Activated B cell treated with CpG ODN at 0.5 μM for 24 hours (primary cell): ENCODE data around the gene ITGA7. TPM values are rescaled to one million over a fixed set of nuclear protein-coding genes. Genes with fewer than 3 reads are reported as not detected.

Experiments used
- ATAC-seq: fragments of 200-7000 bp; cut with Tn5 transposase; one replicate; pipeline ENCODE4 v1.10.0; 2021; ENCODE audit warnings: low read depth, mild to moderate bottlenecking, moderate library complexity
- CTCF ChIA-PET: fragments of 350-600 bp; sonication (Branson Sonifier 250); formaldehyde crosslinking; loops from one replicate; lab custom pipeline; 2021; ENCODE audit warnings: antibody characterized with exemption; lab: Charles Lee
- POLR2A ChIA-PET: fragments of 350-600 bp; sonication (Branson Sonifier 250); formaldehyde crosslinking; loops from one replicate; lab custom pipeline; 2021; ENCODE audit warnings: antibody characterized with exemption; lab: Charles Lee
- DNase-seq: peaks from one replicate; pipeline ENCODE4 v3.0.0; 2022
- H3K27ac Mint-ChIP-seq: one replicate; pipeline ENCODE4 v1.8.0; 2020; ENCODE audit warnings: mixed read lengths
- H3K27me3 Mint-ChIP-seq: one replicate; pipeline ENCODE4 v1.8.0; 2021; ENCODE audit warnings: mixed read lengths
- H3K36me3 Mint-ChIP-seq: one replicate; pipeline ENCODE4 v1.8.0; 2021; ENCODE audit warnings: low read depth, mixed read lengths
- H3K4me1 Mint-ChIP-seq: one replicate; pipeline ENCODE4 v1.8.0; 2021; ENCODE audit warnings: mixed read lengths
- H3K4me3 Mint-ChIP-seq: one replicate; pipeline ENCODE4 v1.8.0; 2020; ENCODE audit warnings: mild to moderate bottlenecking, mixed read lengths
- H3K9me3 Mint-ChIP-seq: one replicate; pipeline ENCODE4 v1.8.0; 2020; ENCODE audit warnings: mixed read lengths
- intact Hi-C: fragments of 100-400 bp; cut with micrococcal nuclease; formaldehyde crosslinking; loops from one replicate; pipeline ENCODE4 v1.15.1; 2024
- total RNA-seq: library from RNA; stranded (reverse); gene quantifications from 2 replicates; pipeline ENCODE4 v1.2.3, GENCODE V29; 2022
- TF ChIP-seq, protein P1 (sequence below): fragments of 200-600 bp; IDR thresholded peaks from one replicate; pipeline ENCODE4 v1.8.0; 2022; ENCODE audit warnings: antibody characterized with exemption, mild to moderate bottlenecking

Gene ITGA7
- total RNA-seq, 1 donor from 2014 or later = 1.4 TPM

- DNase-seq (peak; percentile 92), ATAC-seq (peak; percentile 94)
- POLR2A ChIA-PET = interaction anchor here (0.5 to 2.0 kb wide), 20 partner anchors 9 to 660 kb away, joined by 3 to 29 read pairs (median 5); partner anchors contain the start of genes CD63, DNAJC14, ITGA7 and ORMDL2
- intact Hi-C loops = loop anchor here (1.0 to 2.0 kb wide), 3 partner anchors 13 to 325 kb away; partner anchors contain the start of genes CD63 and RPS26
- Mint-ChIP-seq H3K4me1 (peaks cover 34% of the 10 kb centered on the region), H3K27me3 (peaks cover 2% of the 10 kb centered on the region), H3K27ac (peak within 1 kb of the TSS; percentile 91), H3K4me3 (peak within 1 kb of the TSS; percentile 92), H3K9me3 (no peaks in the 10 kb centered on the region), H3K36me3 (peaks cover 15% of the 10 kb centered on the region)
- CTCF ChIA-PET = interaction anchor here (0.8 to 4.8 kb wide), 7 partner anchors 9 to 1972 kb away, joined by 3 to 29 read pairs (median 4); no protein-coding TSS in a partner anchor
- TF ChIP-seq, protein P1, sequence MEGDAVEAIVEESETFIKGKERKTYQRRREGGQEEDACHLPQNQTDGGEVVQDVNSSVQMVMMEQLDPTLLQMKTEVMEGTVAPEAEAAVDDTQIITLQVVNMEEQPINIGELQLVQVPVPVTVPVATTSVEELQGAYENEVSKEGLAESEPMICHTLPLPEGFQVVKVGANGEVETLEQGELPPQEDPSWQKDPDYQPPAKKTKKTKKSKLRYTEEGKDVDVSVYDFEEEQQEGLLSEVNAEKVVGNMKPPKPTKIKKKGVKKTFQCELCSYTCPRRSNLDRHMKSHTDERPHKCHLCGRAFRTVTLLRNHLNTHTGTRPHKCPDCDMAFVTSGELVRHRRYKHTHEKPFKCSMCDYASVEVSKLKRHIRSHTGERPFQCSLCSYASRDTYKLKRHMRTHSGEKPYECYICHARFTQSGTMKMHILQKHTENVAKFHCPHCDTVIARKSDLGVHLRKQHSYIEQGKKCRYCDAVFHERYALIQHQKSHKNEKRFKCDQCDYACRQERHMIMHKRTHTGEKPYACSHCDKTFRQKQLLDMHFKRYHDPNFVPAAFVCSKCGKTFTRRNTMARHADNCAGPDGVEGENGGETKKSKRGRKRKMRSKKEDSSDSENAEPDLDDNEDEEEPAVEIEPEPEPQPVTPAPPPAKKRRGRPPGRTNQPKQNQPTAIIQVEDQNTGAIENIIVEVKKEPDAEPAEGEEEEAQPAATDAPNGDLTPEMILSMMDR = no peak
Observed at GRCh38 chr12:55715833-55716581, 8.3 kb upstream of the ITGA7 start, which contains the start of gene BLOC1S1. TSS of gene BLOC1S1 (plus strand) at chr12:55716046. CDS start at chr12:55716052, 6 bp downstream.

GRCh38 chr12:55715169-55715764, 7.6 kb upstream of the ITGA7 start:
- POLR2A ChIA-PET = interaction anchor here (0.5 to 2.0 kb wide), 17 partner anchors 8 to 506 kb away, joined by 3 to 29 read pairs (median 5); partner anchors contain the start of genes CD63, DNAJC14, ITGA7 and ORMDL2
- H3K4me1 Mint-ChIP-seq = peaks cover 34% of the 10 kb centered on the region
- TF ChIP-seq, protein P1 = no peak

DNA sequence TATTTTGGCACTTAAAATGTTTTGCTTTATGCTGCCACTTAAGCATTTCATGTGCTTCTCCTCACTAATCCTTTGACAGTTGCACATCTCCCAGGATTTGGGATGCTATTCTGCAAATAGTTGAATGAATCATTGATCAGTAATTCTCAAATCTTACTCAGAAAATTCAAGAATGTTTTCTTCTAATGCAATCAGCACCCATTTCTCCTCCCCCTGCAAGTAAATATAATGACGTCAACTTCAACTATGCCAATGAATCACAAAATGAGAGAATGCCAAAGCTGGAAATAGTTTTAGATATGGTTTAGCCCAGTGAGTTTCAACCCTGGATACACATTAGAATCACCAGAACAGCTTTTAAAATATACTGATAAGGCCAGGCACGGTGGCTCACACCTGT, 6.0 kb upstream of the ITGA7 start:
- POLR2A ChIA-PET = no interaction called here
- ATAC-seq (no peak), DNase-seq (no peak)
- H3K36me3 Mint-ChIP-seq = peaks cover 13% of the 10 kb centered on the region
- intact Hi-C loops = no loop called here
- no peak overlapping the region for H3K4me3 Mint-ChIP-seq
- no peaks in the 10 kb centered on the region for H3K9me3 Mint-ChIP-seq
- TF ChIP-seq, protein P1 = no peak
- H3K27me3 Mint-ChIP-seq = peaks cover 6% of the 10 kb centered on the region
- H3K4me1 Mint-ChIP-seq = peaks cover 40% of the 10 kb centered on the region
- CTCF ChIA-PET = interaction anchor here (1.2 kb wide), 1 partner anchor 57 kb away, joined by 3 read pairs; no protein-coding TSS in a partner anchor
- no peak overlapping the region for H3K27ac Mint-ChIP-seq

More at GRCh38 chr12:55715169-55715764, 7.6 kb upstream of the ITGA7 start:
- CTCF ChIA-PET = interaction anchor here (0.8 to 4.8 kb wide), 6 partner anchors 9 to 1971 kb away, joined by 3 to 29 read pairs (median 5); no protein-coding TSS in a partner anchor
- Mint-ChIP-seq H3K4me3 (peak overlapping the region; percentile 92), H3K27ac (peak overlapping the region; percentile 91), H3K27me3 (peaks cover 2% of the 10 kb centered on the region), H3K9me3 (no peaks in the 10 kb centered on the region), H3K36me3 (peaks cover 14% of the 10 kb centered on the region)
- DNase-seq = no peak
- ATAC-seq = no peak
- intact Hi-C loops = no loop called here

- ATAC-seq (no peak), DNase-seq (no peak)
- ChIA-PET CTCF (interaction anchor here (1.2 kb wide), 1 partner anchor 56 kb away, joined by 3 read pairs; no protein-coding TSS in a partner anchor), POLR2A (interaction anchor here (0.6 to 1.1 kb wide), 2 partner anchors 31 to 294 kb away, joined by 3 read pairs; no protein-coding TSS in a partner anchor)
- TF ChIP-seq, protein P1 = no peak
- intact Hi-C loops = no loop called here
- Mint-ChIP-seq H3K4me1 (peaks cover 40% of the 10 kb centered on the region), H3K27ac (no peak overlapping the region), H3K4me3 (no peak overlapping the region), H3K36me3 (peaks cover 8% of the 10 kb centered on the region), H3K9me3 (no peaks in the 10 kb centered on the region), H3K27me3 (peaks cover 6% of the 10 kb centered on the region)
Observed at GRCh38 chr12:55712700-55713415, 5.2 kb upstream of the ITGA7 start.
